Urinary bladder (tissue), 4 donors: ENCODE data around the gene IMMP2L. TPM values are rescaled to one million over a fixed set of nuclear protein-coding genes. Genes with fewer than 3 reads are reported as not detected.
A peak's percentile ranks its signal among the peaks of the same experiment; 100 is the strongest.

ENCODE experiments used
- DNase-seq: peaks from one replicate; pipeline ENCODE4 v3.0.0-alpha.2; 2015; ENCODE audit errors: extremely low spot score
- H3K27ac ChIP-seq: one replicate; pipeline ENCODE4 v1.5.1; 2013; ENCODE audit warnings: low read depth, mild to moderate bottlenecking, moderate library complexity
- H3K36me3 ChIP-seq: one replicate; pipeline ENCODE4 v1.6.1; 2013; ENCODE audit warnings: mild to moderate bottlenecking, moderate library complexity; ENCODE audit not compliant: insufficient read depth
- H3K4me1 ChIP-seq: one replicate; pipeline ENCODE4 v1.6.1; 2013; ENCODE audit warnings: mild to moderate bottlenecking, moderate library complexity; ENCODE audit not compliant: insufficient read depth
- H3K4me3 ChIP-seq: one replicate; pipeline ENCODE4 v1.5.1; 2013; ENCODE audit warnings: low read depth, low read length
- WGBS: extraction: QIAGEN DNeasy Blood & Tissue Kit; methylation state at CpG from one replicate; pipeline ENCODE4 v1.1.7; 2013; 5-methylcytosine and 5-hydroxymethylcytosine counted together
- polyA plus RNA-seq: library from polyadenylated mRNA; stranded (reverse); fragments of 200-250 nt; gene quantifications from one replicate; pipeline ENCODE4 v1.2.3, GENCODE V29; 2013
- total RNA-seq: library from RNA; depleted of rRNA; stranded (reverse); fragments of >200 nt; gene quantifications from one replicate; pipeline ENCODE4 v1.2.3, GENCODE V29; 2014
- donor health status: healthy with polysubstance abuse.
- donor health status: healthy.

Gene IMMP2L
- total and polyA plus RNA-seq, 2 donors: 22.4 to 26.2 TPM

- DNase-seq: no peak
- no peak overlapping the region for H3K4me3 ChIP-seq
- H3K27ac ChIP-seq: no peak overlapping the region
- H3K4me1 ChIP-seq: peaks cover 2% of the 10 kb centered on the region
- no peaks in the 10 kb centered on the region for H3K36me3 ChIP-seq
- 74% methylated on average over 1 of the region's 1 CpG for WGBS
Measured at GRCh38 chr7:110875346-110875745, 686.9 kb downstream of the IMMP2L start.

GRCh38 chr7:110871856-110872255, 690.4 kb downstream of the IMMP2L start:
- WGBS: 96% methylated on average over 1 of the region's 1 CpG
- no peak for DNase-seq
- H3K27ac ChIP-seq: no peak overlapping the region
- no peak overlapping the region for H3K4me3 ChIP-seq
- H3K36me3 ChIP-seq: no peaks in the 10 kb centered on the region
- no peaks in the 10 kb centered on the region for H3K4me1 ChIP-seq

DNA sequence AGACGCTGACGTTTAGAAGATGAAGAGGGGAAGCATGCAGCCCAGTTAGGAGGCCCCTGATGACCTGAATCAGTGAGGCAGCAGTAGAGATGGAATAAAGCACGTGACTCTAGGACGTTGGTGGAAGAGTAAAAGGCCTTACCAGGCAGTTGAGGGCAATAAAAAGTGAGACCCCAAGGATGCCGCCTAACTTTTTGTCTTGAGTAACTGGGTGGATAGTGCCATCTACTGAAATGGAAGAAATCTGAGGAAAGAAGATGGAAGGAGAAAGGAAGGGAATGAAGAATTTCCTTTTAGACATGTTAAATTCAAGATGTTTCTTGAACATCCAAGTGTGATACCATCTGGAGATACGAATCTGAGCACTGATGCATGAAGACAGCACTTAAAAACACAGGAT, 691.4 kb downstream of the IMMP2L start:
- H3K4me1 ChIP-seq: no peaks in the 10 kb centered on the region
- no peak overlapping the region for H3K27ac ChIP-seq
- H3K4me3 ChIP-seq: no peak overlapping the region
- H3K36me3 ChIP-seq: no peaks in the 10 kb centered on the region
- 87% methylated on average over 6 of the region's 6 CpGs for WGBS
- no peak for DNase-seq

- no peaks in the 10 kb centered on the region for H3K4me1 ChIP-seq
- no peaks in the 10 kb centered on the region for H3K36me3 ChIP-seq
- H3K27ac ChIP-seq: no peak overlapping the region
- no peak for DNase-seq
- H3K4me3 ChIP-seq: no peak overlapping the region
Measured at GRCh38 chr7:110868458-110868857, 693.8 kb downstream of the IMMP2L start.

- no peaks in the 10 kb centered on the region for H3K36me3 ChIP-seq
- no peak overlapping the region for H3K27ac ChIP-seq
- no peak for DNase-seq
- 92% methylated on average over 4 of the region's 4 CpGs for WGBS
- H3K4me1 ChIP-seq: no peaks in the 10 kb centered on the region
- no peak overlapping the region for H3K4me3 ChIP-seq
Measured at GRCh38 chr7:110867771-110868170, 694.5 kb downstream of the IMMP2L start.

- Histone ChIP-seq H3K36me3 (no peaks in the 10 kb centered on the region), H3K4me3 (no peak overlapping the region), H3K27ac (no peak overlapping the region), H3K4me1 (no peaks in the 10 kb centered on the region)
- no peak for DNase-seq
- WGBS: 98% methylated on average over 2 of the region's 2 CpGs
Measured at GRCh38 chr7:110863258-110863657, 699.0 kb downstream of the IMMP2L start.

- no peak overlapping the region for H3K4me3 ChIP-seq
- H3K36me3 ChIP-seq: no peaks in the 10 kb centered on the region
- no peak for DNase-seq
- no peak overlapping the region for H3K27ac ChIP-seq
- WGBS: 97% methylated on average over 4 of the region's 4 CpGs
- no peaks in the 10 kb centered on the region for H3K4me1 ChIP-seq
Measured at GRCh38 chr7:110861163-110861562, 701.1 kb downstream of the IMMP2L start.

- Histone ChIP-seq H3K4me3 (no peak overlapping the region), H3K4me1 (no peaks in the 10 kb centered on the region), H3K36me3 (no peaks in the 10 kb centered on the region), H3K27ac (no peak overlapping the region)
- no peak for DNase-seq
Measured at GRCh38 chr7:110857106-110857505, 705.2 kb downstream of the IMMP2L start.

DNA sequence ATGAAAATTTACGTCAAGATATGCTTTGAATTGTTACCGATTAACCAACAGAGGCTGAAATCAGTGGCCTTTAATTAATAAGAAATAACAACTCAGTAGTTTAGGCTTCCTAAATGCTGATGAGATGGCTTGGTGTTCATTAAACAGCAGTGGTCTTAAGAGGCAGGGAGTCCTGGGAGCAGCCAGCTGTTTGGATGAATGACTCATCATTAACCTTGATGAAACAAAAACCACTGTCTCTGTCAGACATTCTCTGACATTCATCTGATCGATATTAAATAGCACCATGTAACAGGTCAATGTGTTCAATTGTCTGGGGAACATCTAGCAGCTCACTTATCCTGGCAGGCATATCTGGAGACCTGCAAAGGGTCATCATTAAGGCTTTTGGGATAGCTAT, 705.6 kb downstream of the IMMP2L start:
- Histone ChIP-seq H3K4me3 (no peak overlapping the region), H3K4me1 (no peaks in the 10 kb centered on the region), H3K36me3 (no peaks in the 10 kb centered on the region), H3K27ac (no peak overlapping the region)
- WGBS: 92% methylated on average over 3 of the region's 3 CpGs
- DNase-seq: no peak

DNA sequence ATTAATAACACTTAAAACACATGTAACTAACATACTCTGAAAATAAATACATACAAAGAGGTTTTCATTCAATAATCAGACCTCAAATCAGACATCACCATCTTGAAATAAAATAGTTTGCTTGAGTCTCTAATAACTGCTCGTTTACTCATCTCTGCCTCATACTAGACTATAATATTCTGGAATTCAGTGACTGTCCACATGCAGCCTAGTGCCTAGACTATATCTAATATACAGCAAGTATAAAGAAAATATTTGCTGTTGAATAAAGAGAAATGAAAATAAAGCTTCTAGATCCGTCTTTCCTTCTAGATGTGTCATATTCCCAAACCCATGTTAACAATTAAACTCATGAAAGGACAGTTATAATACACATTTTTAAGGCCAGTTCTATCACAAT, 707.6 kb downstream of the IMMP2L start:
- no peak for DNase-seq
- Histone ChIP-seq H3K4me1 (no peaks in the 10 kb centered on the region), H3K36me3 (no peaks in the 10 kb centered on the region), H3K4me3 (no peak overlapping the region), H3K27ac (no peak overlapping the region)
- 79% methylated on average over 2 of the region's 2 CpGs for WGBS

DNA sequence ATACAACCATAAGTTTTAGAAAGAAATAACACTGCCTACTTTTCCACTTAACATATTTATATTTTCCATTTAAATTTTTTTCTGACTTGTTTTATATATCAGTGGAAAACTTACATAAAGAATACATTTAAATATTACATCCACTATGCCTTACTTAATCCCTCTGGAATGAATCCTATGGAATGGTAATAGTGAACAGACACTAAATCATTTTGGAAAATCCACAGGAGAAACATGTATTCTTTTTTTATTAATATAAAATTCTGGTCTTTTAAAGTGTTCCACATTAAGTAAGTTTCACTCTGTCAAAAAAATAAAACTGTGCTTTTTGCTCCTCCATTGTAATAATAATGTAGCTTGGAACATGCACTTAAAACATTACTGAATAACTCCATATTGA, 708.1 kb downstream of the IMMP2L start:
- no peak overlapping the region for H3K27ac ChIP-seq
- no peak overlapping the region for H3K4me3 ChIP-seq

DNA sequence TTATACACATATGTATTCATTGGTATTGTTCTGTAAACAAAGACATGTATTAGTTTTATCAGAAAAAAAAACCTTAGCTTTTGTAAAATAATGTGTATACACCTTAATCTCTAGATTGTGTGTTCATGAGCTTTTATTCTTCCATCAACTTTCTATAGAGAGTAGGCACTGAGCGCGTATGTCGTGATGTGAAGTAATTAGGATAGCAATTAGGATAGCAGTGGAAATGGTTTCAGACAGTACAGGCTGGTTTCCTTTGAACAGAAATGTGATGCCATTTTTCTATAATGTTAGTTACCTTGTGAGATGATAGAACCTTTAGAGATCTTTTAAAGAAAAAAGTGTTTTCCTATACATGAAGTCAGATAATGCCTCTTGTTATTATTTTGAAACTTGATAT, 709.0 kb downstream of the IMMP2L start:
- Histone ChIP-seq H3K4me1 (no peaks in the 10 kb centered on the region), H3K36me3 (no peaks in the 10 kb centered on the region), H3K4me3 (no peak overlapping the region), H3K27ac (no peak overlapping the region)
- 79% methylated on average over 3 of the region's 3 CpGs for WGBS
- DNase-seq: no peak

More for the DNA sequence above, 708.1 kb downstream of the IMMP2L start:
- Histone ChIP-seq H3K36me3 (no peaks in the 10 kb centered on the region), H3K4me1 (no peaks in the 10 kb centered on the region)
- no peak for DNase-seq

DNA sequence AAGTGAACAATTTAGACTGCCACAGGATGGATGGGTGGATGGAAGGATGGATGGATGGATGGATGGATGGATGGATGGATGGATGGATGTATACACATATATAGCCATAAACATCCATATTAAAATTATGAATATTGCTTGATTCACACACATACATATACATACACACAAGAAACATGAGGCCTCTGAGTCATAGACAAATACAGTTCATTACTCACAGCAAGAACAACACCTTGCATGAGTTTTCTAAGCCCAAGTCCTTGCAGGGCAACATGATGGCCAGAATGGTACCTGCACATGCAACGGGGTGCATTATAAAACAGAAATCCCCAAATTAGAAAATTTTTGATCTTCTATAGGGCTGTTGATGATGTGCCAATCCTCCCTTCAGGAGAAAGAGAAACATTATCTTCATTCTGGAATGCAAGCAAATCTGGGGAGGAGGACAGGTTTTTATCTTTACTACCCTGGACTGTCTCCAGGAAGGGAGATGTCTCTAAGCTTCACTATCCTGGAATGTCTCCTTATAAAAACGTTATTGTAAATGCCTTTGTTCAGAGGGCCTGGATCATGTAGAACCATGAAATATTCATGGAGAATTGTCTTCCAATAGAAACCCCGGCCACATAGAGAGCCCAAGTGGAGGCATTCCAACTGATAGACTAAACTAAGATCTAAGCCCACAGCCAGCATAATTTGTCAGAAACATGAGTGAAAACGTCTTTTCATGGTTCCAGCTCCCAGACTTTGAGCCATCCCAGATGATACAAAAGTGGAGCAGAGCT, 709.9 kb downstream of the IMMP2L start:
- peak; percentile 78 for DNase-seq
- Histone ChIP-seq H3K4me3 (no peak overlapping the region), H3K27ac (no peak overlapping the region), H3K4me1 (no peaks in the 10 kb centered on the region), H3K36me3 (no peaks in the 10 kb centered on the region)
- WGBS: 23% methylated on average over 4 of the region's 4 CpGs

DNA sequence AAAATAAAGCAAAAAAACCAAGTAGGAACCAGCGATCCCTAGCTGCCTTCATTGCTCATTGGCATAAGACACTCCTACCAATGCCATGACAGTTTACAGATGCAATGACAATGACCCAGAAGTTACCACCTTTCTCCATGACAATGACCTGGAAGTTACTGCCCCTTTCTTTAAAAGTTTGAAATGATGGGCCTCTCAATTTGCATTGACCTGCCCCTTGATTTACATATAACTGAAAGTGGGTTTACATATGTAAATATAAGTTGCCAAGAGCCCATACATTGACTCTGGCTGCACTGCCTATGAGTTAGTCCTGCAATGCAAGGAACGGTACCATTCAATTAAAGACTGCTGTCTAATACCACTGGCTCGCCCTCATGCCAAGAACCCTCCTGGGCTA, 712.1 kb downstream of the IMMP2L start:
- no peak for DNase-seq
- no peak overlapping the region for H3K4me3 ChIP-seq
- WGBS: 96% methylated on average over 3 of the region's 3 CpGs

GRCh38 chr7:110842796-110843195, 719.5 kb downstream of the IMMP2L start:
- Histone ChIP-seq H3K36me3 (no peaks in the 10 kb centered on the region), H3K4me3 (no peak overlapping the region), H3K4me1 (no peaks in the 10 kb centered on the region), H3K27ac (no peak overlapping the region)
- no peak for DNase-seq
- whole genome bisulfite sequencing: 76% methylated on average over 4 of the region's 4 CpGs

More for the DNA sequence above, 712.1 kb downstream of the IMMP2L start:
- Histone ChIP-seq H3K4me1 (no peaks in the 10 kb centered on the region), H3K27ac (no peak overlapping the region), H3K36me3 (no peaks in the 10 kb centered on the region)
